ENCODE results near the gene TRIM10. TPM values are rescaled to one million over a fixed set of nuclear protein-coding genes. Genes with fewer than 3 reads are reported as not detected.

The TRIM10 gene
- total and polyA plus RNA-seq, 12 donors: not detected

GRCh38 chr6:30136570-30137286 is 24.3 kb downstream of the TRIM10 start:
- no peak for ATAC-seq
- intact Hi-C loops (cut with DNase I): loop anchor here in 2 of 10 donors (10.0 kb wide), 2 partner anchors 122 to 292 kb away; no protein-coding TSS in a partner anchor
- TF ChIP-seq CTCF (IDR thresholded peaks at IDR 0.05): no peak

GRCh38 chr6:30135757-30136156 is 25.3 kb downstream of the TRIM10 start, which contains the start of gene TRIM40:
TRIM40 (plus strand) TSS chr6:30136140; CDS start chr6:30137037, 897 bp downstream.
- H3K9me3 ChIP-seq: no peaks in the 10 kb centered on the region
- H3K27me3 ChIP-seq: peaks cover 0 to 81% (median 56%) of the 10 kb centered on the region in 7 donors

More at GRCh38 chr6:30136570-30137286, 24.3 kb downstream of the TRIM10 start:
- WGBS, 2 donors: 76 to 77% methylated on average over 11 of the region's 11 CpGs
- H3K4me1 ChIP-seq: no peaks in the 10 kb centered on the region
- no peaks in the 10 kb centered on the region for H3K36me3 ChIP-seq
- no peaks in the 10 kb centered on the region for H3K9me3 ChIP-seq
- no peak overlapping the region for H3K4me3 ChIP-seq
- no peak for DNase-seq
- no peak overlapping the region for H3K27ac ChIP-seq
- H3K27me3 ChIP-seq: peaks cover 0 to 79% (median 47%) of the 10 kb centered on the region in 7 donors

GRCh38 chr6:30135147-30135546 is 25.9 kb downstream of the TRIM10 start:
- Histone ChIP-seq H3K9me3 (no peaks in the 10 kb centered on the region), H3K4me1 (peaks cover 0 to 5% (median 0%) of the 10 kb centered on the region in 9 donors), H3K27me3 (peaks cover 0 to 85% (median 62%) of the 10 kb centered on the region in 7 donors), H3K4me3 (no peak overlapping the region), H3K36me3 (no peaks in the 10 kb centered on the region), H3K27ac (no peak overlapping the region)
- TF ChIP-seq CTCF (IDR thresholded peaks at IDR 0.05): no peak
- WGBS, 2 donors: 73 to 78% methylated on average over 2 of the region's 2 CpGs
- intact Hi-C loops (cut with DNase I): loop anchor here in 2 of 10 donors (10.0 kb wide), 2 partner anchors 120 to 290 kb away; no protein-coding TSS in a partner anchor
- no peak for ATAC-seq
- no peak for DNase-seq

More at GRCh38 chr6:30135757-30136156, 25.3 kb downstream of the TRIM10 start, which contains the start of gene TRIM40:
- Histone ChIP-seq H3K36me3 (no peaks in the 10 kb centered on the region), H3K27ac (no peak within 1 kb of the TSS), H3K4me1 (peaks cover 0 to 4% (median 0%) of the 10 kb centered on the region in 9 donors), H3K4me3 (no peak within 1 kb of the TSS)
- TF ChIP-seq CTCF (IDR thresholded peaks at IDR 0.05): no peak
- no peak for ATAC-seq
- no peak for DNase-seq
- 58 to 63% methylated on average over 4 of the region's 4 CpGs for WGBS, 2 donors
- intact Hi-C loops (cut with DNase I): loop anchor here in 2 of 10 donors (10.0 kb wide), 2 partner anchors 121 to 291 kb away; no protein-coding TSS in a partner anchor

GRCh38 chr6:30131947-30132497 is 29.0 kb downstream of the TRIM10 start:
- TF ChIP-seq CTCF (IDR thresholded peaks at IDR 0.05): no peak
- Histone ChIP-seq H3K36me3 (no peaks in the 10 kb centered on the region), H3K27ac (no peak overlapping the region), H3K9me3 (no peaks in the 10 kb centered on the region), H3K4me3 (no peak overlapping the region), H3K27me3 (peaks cover 10 to 96% (median 84%) of the 10 kb centered on the region in 7 donors), H3K4me1 (peaks cover 0 to 17% (median 10%) of the 10 kb centered on the region in 9 donors)
- 83 to 88% methylated on average over 2 of the region's 2 CpGs for WGBS, 2 donors
- ATAC-seq: no peak
- no peak for DNase-seq
- intact Hi-C loops (cut with DNase I): loop anchor here in 7 of 10 donors (1.0 to 10.0 kb wide), 7 partner anchors 27 to 287 kb away; no protein-coding TSS in a partner anchor

Data from heart right ventricle (tissue), 16 donors.